Measurements from ENCODE around the gene GSN. TPM values are rescaled to one million over a fixed set of nuclear protein-coding genes. Genes with fewer than 3 reads are reported as not detected.
"Not testable (repeated sequence)": the region's sequence is repeated elsewhere in the genome, so short reads cannot be mapped to it uniquely, and the experiment has no call there.

Gene GSN
- polyA plus RNA-seq, 1 donor from 2014 or later, result 69.4 TPM

DNA sequence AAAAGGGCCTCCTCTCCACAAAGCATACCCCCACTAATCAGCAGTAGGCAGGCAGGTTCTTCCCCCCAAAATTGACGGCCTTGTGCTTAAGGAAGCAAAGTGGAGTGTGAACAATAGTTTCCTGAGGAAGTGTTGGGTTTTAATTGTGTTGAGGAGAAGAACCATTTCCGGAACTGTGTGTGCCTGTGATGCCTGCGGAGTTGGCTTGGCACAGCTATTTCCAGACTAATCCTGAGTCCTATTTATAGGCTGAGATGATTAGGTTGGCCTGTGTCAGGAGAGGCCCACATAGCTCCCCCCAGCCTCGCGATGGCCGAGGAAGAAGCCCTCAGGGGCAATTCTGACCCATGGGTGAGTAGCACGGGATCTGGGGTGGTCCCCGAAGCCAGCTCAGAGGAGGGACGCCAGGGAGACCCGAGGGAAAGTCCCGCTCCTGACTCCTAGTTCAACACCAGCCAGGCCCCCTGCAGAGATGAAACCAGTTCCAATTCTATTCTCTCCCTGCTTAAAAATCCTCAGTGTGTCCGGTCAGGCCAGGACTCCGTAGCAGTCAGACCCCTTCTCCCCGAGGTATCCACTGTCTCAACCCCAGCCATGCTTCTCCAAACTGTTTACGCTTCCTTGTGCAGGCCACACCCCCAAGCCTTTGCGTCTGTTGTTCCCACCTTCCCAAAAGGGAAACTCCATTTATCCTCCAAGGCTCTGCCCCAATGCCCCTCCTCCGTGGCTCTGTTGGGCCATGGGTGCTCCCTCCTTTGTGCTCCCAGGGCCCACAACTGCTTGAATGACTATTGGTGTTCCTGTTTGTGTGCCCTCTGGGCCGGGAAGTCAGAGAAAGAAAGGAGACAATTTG lies 18.1 kb downstream of the GSN start:
- Mint-ChIP-seq H3K36me3 (peaks cover 13% of the 10 kb centered on the region), H3K9me3 (no peaks in the 10 kb centered on the region), H3K27me3 (no peaks in the 10 kb centered on the region), H3K4me1 (peaks cover 0 to 6% (median 0%) of the 10 kb centered on the region in 3 donors), H3K4me3 (no peak overlapping the region), H3K27ac (no peak overlapping the region)

DNA sequence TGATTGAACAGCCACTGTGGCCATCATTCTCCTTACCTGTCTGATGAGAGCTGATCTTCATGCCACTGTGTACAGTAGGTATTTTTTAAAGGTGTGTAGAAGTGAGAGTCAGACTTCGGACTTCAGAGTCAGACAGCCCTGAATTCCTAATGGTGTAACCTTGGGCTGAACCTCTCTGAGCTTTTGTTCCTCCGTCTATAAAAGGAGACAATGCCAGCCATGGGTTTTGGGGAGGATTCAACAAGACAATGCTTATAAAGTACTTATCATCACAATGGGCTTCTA lies 18.7 kb downstream of the GSN start:
- no peak overlapping the region for H3K4me3 Mint-ChIP-seq
- H3K9me3 Mint-ChIP-seq, result no peaks in the 10 kb centered on the region
- H3K27me3 Mint-ChIP-seq, result no peaks in the 10 kb centered on the region
- H3K4me1 Mint-ChIP-seq, result peaks cover 0 to 6% (median 0%) of the 10 kb centered on the region in 3 donors
- H3K36me3 Mint-ChIP-seq, result peaks cover 9% of the 10 kb centered on the region
- H3K27ac Mint-ChIP-seq, result no peak overlapping the region

DNA sequence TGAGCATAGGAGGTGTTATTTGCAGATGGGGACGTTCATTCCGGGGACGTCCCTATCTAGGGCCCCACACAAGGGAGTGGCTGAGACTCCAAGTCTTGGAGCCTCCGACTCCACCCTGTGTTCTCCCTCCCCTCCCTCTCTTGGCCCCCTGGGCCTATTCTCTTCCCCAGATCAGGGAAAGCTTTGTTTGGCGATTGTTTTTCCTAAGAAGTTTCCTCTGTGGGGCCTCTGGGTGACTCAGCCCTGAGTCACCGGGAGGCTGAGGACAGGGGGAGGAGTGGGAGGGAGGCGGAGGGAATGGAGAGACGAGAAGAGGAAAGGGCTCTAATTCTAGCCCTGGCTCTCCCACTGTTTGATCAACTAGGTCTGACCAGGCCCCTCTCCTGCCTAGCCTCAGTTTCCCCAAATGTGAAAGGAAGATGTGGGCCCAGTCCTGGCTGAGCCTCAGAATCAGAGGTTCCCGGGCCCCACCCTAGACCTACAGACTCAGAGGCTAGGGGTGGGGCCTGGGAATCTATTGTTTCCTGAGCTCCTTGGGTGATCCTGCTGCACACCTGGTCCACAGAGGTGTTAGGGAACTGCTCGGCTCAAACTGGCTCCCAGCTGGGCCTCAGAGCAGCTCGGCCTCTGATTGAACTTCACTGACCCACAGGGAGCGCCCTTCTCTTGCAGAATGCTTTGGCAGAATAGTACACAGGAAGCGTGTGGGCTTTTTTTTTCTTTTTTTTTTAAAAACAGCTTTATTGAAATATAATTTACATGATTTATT lies 19.2 kb downstream of the GSN start:
- H3K27me3 Mint-ChIP-seq, result no peaks in the 10 kb centered on the region
- no peak overlapping the region for H3K27ac Mint-ChIP-seq
- no peak overlapping the region for H3K4me3 Mint-ChIP-seq
- peaks cover 9% of the 10 kb centered on the region for H3K36me3 Mint-ChIP-seq
- peaks cover 0 to 5% (median 0%) of the 10 kb centered on the region in 3 donors for H3K4me1 Mint-ChIP-seq
- H3K9me3 Mint-ChIP-seq, result no peaks in the 10 kb centered on the region

DNA sequence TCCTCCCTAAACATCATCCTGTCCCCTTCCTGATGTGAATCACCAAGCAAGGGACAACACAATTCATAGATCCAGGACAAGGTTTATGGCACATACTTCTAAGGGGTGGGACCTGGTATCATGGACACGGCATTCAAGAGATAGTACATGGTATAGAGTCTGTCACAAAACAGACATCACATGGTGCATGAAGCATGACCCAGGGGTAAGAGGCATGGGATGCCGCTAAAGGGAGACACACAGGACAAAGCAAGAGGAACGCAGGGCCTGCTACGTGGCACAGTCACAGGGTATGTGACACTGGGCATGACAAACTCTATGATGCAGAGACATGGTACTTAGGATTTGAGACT lies 20.7 kb downstream of the GSN start:
- peak overlapping the region in 1 of 3 donors; percentile 20 for H3K27ac Mint-ChIP-seq
- no peak overlapping the region for H3K4me3 Mint-ChIP-seq
- peaks cover 0 to 5% (median 0%) of the 10 kb centered on the region in 3 donors for H3K4me1 Mint-ChIP-seq
- no peaks in the 10 kb centered on the region for H3K27me3 Mint-ChIP-seq
- peaks cover 7% of the 10 kb centered on the region for H3K36me3 Mint-ChIP-seq
- no peaks in the 10 kb centered on the region for H3K9me3 Mint-ChIP-seq

DNA sequence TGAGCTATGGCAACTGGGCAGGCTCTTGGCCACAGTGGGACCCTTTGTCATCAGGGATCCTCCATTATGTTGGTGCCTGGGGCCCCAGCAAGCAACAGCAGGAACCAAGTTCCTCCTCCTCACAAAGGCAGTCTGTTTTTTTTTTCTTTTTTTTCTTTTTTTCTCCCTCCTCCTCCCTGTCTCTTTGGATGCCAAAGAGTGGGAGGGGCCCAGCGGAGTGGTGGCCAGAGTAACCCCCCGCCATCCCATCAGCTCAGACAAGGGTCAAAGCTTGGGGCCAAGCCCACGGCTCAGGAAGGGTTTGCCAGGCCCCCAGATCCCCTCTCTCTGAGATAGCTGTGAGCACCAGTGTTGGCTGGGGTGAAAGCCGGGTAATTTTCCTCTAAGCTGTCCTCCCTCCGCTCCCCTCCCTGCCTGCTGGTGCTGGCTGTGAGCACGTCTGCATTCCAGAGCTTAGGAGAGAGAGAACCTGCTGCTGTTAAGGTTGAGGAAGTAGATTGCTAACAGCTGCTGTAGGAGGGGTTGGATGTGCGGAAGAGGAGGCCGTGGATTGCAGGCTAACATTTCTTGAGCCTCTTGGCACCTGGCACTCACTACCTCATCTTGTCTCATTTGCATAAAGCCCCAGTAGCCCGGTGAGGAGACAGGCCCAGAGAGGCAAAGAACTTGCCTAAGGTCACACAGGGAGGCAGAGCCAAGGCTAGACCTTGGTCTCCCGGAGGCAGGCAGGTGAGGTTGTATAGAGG lies 21.2 kb downstream of the GSN start:
- Mint-ChIP-seq H3K4me3 (no peak overlapping the region), H3K36me3 (peaks cover 4% of the 10 kb centered on the region), H3K9me3 (no peaks in the 10 kb centered on the region), H3K27ac (peak overlapping the region in 1 of 3 donors; percentile 77), H3K27me3 (no peaks in the 10 kb centered on the region), H3K4me1 (peaks cover 0 to 5% (median 0%) of the 10 kb centered on the region in 3 donors)

DNA sequence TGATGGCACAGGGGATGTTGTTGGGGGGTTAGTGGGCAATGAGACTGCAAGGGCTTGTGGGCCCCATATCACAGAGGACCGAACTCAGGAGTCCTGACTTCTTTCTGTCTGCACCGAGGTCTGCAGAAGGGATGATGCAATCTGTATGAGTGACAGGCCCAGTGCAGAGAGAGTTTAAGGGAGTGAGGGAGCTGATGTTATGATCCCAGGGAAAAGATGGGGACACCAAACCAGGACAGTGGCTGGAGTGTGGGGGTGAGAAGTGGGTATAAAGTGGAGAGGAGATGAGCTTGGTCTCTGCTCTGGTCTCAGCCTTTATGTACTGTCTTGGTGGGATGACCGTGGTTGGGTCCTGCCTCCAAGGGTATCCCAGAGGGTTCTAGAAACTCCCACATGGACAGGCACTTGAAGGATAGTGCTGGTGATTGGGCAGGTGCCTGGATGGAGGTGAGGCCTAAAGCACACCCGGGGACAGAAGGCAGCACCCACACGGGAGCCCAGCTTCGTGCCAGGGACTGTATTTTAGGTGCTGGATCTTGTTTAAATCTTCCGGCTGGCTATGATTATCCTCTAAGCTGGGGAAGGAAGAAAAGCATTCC lies 21.9 kb downstream of the GSN start:
- Mint-ChIP-seq H3K27me3 (no peaks in the 10 kb centered on the region), H3K4me3 (no peak overlapping the region), H3K9me3 (no peaks in the 10 kb centered on the region), H3K27ac (peak overlapping the region in 1 of 3 donors; percentile 77), H3K36me3 (peaks cover 2% of the 10 kb centered on the region), H3K4me1 (peaks cover 0 to 5% (median 0%) of the 10 kb centered on the region in 3 donors)

DNA sequence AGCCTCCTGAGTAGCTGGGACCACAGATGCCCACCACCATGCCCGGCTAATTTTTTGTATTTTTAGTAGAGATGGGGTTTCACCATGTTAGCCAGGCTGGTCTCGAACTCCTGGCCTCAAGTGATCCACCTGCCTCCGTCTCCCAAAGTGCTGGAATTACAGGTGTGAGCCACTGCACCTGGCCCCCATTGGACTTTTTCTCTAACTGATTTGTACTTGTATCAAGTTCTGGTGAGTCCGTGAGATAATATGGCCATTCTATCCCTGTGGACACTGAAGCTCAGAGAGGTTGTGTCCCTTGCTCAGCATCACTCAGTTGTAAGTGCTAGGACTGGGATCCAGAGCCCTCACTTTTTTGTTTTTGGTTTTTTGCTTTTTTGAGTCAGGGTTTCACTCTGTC lies 23.6 kb downstream of the GSN start:
- not testable (repeated sequence) for H3K36me3 Mint-ChIP-seq, H3K4me3 Mint-ChIP-seq, H3K9me3 Mint-ChIP-seq, H3K27me3 Mint-ChIP-seq, H3K27ac Mint-ChIP-seq, H3K4me1 Mint-ChIP-seq

DNA sequence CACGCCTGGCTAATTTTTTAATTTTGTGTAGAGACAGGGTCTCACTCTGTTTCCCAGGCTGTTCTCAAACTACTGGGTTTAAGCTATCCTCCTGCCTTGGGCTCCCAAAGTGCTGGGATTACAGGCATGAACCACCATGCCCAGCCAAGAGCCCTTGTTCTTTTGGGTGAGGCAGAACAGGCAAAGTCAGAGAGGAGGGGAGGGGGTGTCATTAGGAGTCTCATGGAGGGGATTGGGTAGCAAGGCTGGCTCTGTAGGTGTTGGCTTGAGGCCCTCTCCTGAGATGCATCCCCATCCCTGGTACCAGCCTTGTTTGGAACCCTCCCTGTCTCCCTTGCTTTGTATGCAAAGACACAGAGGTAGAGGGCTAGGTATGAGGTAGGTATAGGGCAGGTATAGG lies 24.1 kb downstream of the GSN start:
- Mint-ChIP-seq H3K9me3 (no peaks in the 10 kb centered on the region), H3K4me1 (peaks cover 0 to 5% (median 2%) of the 10 kb centered on the region in 3 donors), H3K27me3 (no peaks in the 10 kb centered on the region), H3K36me3 (no peaks in the 10 kb centered on the region), H3K27ac (no peak overlapping the region), H3K4me3 (no peak overlapping the region)

DNA sequence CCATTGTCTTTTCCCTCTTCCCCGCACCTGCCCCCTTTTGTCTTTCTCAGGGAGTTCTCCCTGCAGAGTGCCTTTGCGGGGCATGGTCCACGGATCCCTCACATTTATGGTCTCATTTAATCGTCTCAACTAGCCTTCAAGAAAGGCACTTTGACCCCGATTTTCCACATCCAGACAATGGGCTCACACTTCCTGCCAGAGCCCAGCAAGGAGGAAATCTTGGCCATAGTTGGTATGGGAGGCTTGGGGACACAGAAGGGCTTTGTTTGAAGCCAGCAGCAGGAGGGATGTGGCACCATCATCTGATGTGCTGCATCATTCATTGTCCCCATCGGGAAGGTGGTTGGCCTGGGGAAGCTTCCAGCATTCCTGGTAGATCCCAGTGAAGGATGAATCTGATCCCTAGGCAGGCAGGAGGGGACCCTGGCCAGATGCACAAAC lies 24.9 kb downstream of the GSN start:
- Mint-ChIP-seq H3K9me3 (no peaks in the 10 kb centered on the region), H3K4me3 (no peak overlapping the region), H3K4me1 (peaks cover 2 to 11% (median 7%) of the 10 kb centered on the region in 3 donors), H3K27me3 (no peaks in the 10 kb centered on the region), H3K27ac (no peak overlapping the region), H3K36me3 (no peaks in the 10 kb centered on the region)

DNA sequence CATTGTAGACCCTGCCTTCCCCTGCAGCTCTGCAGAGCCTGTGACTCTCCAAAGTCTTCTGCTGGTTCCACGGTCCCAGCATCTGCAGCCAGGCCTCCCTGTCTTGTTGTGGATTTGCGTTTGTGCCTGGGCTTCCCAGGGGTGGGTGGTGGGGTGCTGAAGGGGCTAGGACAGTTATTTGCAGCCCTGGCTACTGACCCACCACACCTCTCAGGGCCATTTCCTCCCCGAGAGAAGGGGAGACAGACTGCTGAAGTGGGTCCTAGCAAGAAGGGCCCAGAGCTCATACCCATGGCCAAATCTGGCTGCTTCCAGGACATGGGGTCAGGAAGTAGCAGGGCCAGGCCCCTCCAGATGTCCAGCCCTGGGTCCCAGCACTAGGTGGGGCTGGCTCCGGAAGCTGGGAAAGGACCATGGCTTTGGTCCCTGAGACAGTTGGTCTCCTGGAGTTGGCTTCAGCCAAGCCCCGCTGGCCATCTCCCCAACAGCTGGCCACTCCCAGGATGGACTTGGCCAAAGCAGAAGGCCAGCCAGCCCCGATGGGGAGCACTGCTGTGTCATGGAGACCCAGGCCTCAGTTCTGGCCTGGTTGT lies 26.3 kb downstream of the GSN start:
- H3K36me3 Mint-ChIP-seq, result no peaks in the 10 kb centered on the region
- no peaks in the 10 kb centered on the region for H3K27me3 Mint-ChIP-seq
- H3K4me1 Mint-ChIP-seq, result peaks cover 13 to 22% (median 19%) of the 10 kb centered on the region in 3 donors
- no peak overlapping the region for H3K27ac Mint-ChIP-seq
- H3K9me3 Mint-ChIP-seq, result no peaks in the 10 kb centered on the region
- H3K4me3 Mint-ChIP-seq, result no peak overlapping the region

DNA sequence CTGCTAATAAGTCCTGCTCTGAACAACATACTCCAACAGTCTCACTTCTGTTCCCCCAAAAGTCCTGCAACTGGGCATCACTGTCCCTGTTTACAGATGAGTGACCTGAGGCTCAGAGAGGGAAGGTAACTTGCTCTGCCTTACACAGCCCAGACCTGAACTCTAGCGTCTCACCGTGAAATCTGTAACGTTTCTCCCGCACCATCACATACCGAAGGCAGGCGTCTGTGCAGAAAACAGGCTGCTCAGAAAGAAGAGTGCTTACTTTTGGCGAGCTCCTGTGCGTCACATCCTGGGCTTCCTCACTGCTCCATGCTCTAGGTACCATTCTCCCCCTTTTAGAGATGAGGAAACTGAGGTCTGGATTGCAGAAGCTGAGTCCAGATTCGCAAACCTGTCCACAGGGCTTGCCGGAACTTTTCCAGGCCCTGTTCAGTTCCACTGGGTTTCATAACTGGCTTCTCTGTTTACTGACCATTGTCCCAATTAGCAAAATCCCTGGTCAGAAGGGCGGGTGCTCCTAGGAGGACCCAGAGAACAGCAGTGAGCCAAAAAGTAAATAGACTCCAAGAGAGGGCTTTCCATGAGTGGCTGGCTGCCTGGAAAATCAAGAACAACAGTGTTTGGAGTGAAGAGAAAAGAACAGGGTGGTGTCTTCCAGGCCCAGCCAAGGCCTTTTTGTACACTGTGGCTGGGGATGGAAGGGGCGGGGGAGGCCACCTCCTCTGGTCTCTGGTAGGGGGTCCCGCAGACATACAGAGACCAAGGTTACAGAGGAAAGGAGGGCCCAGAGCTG lies 27.1 kb downstream of the GSN start:
- no peaks in the 10 kb centered on the region for H3K36me3 Mint-ChIP-seq
- no peaks in the 10 kb centered on the region for H3K27me3 Mint-ChIP-seq
- H3K4me1 Mint-ChIP-seq, result peaks cover 17 to 26% (median 20%) of the 10 kb centered on the region in 3 donors
- no peaks in the 10 kb centered on the region for H3K9me3 Mint-ChIP-seq
- no peak overlapping the region for H3K4me3 Mint-ChIP-seq
- H3K27ac Mint-ChIP-seq, result peak overlapping the region in 2 of 3 donors; percentile 26 to 37

DNA sequence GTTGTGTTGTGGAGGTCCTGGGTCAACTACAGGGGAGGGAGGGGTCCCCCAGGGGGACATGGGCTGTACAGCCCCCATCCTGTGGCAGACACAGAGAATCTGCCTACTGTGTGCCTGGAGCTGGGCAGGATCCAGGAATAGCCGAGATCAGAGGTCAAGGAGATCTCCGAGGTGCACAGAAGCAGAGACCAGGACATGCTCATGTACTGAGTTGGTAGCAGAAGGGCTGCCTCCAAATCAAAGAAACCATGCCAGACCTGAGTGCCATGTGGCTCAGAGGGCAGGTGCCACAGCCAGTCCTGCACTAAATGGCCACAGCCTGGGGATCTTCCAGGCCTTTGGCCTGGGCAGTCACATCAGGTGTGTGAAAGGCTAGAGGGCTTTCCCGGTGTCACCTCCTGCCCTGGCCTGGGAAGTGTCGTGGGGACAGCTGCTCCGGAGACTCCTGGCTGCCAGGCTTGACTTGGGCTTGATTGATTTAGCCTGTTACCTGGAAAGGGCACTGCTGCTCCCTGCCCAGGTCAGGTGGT lies 27.8 kb downstream of the GSN start:
- H3K27me3 Mint-ChIP-seq, result peaks cover 3% of the 10 kb centered on the region

DNA sequence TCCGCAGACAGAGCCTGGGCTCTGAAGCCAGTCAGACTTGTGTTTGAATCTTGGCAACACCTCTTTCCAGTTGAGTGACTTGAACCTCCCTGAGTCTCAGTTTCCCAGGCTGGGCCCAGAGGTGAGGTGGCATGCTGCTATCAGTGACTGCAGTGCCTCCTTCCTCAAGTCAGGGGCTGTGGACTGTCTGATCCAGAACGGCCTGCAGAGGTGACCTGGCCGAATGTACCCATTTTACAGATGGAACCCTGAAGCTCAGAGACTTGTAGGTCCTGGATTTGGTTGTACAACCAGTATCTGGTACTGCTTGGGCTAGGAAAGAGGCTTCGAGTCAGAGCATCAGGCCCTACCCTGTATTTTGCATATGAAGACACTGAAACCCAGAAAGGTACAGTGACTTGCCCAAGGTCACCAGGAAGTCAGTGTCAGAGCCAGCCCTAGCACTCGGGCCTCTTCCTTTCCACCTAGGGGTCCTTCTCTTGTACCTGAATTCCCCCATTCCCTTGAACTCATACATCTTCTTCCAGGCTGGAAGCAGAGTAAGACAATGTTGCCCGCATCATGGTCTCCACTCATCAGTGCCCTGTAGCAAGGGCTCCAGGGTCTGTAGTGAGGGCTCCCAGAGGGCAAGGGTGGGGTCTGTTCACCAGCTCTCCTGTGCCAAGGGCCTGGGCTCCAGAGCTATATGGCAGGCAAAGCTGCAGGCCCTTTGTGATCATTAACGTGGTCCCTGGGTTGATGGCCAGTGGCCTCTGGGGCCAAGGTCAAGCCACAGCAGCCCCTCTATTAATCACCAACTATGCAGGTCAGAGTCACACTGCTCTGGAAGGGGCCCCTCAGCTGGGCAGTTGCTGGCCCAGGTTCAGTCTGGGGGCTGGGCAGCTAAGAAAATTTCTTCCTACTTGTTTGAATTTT lies 28.5 kb downstream of the GSN start:
- no peaks in the 10 kb centered on the region for H3K36me3 Mint-ChIP-seq
- H3K27ac Mint-ChIP-seq, result peak overlapping the region in 2 of 3 donors; percentile 16 to 91

More for the DNA sequence above, 27.8 kb downstream of the GSN start:
- Mint-ChIP-seq H3K4me1 (peaks cover 21 to 31% (median 24%) of the 10 kb centered on the region in 3 donors), H3K4me3 (no peak overlapping the region), H3K27ac (no peak overlapping the region), H3K9me3 (no peaks in the 10 kb centered on the region), H3K36me3 (no peaks in the 10 kb centered on the region)

More for the DNA sequence above, 28.5 kb downstream of the GSN start:
- H3K4me1 Mint-ChIP-seq, result peaks cover 21 to 31% (median 24%) of the 10 kb centered on the region in 3 donors
- peaks cover 3% of the 10 kb centered on the region for H3K27me3 Mint-ChIP-seq
- H3K4me3 Mint-ChIP-seq, result no peak overlapping the region
- H3K9me3 Mint-ChIP-seq, result no peaks in the 10 kb centered on the region
